ENCODE data around the gene IPO13. TPM values are rescaled to one million over a fixed set of nuclear protein-coding genes. Genes with fewer than 3 reads are reported as not detected.

IPO13 gene
- total RNA-seq, 1 experiment from 2014 or later, result 33.7 TPM

- H4K20me1 ChIP-seq (ENCODE audit: low read length), result no peaks in the 10 kb centered on the region
- H3K4me1 ChIP-seq (ENCODE audit: insufficient read depth, low read length), result peaks cover 19% of the 10 kb centered on the region
- no peak for TF ChIP-seq EZH2phosphoT487 (IDR thresholded peaks at IDR 0.05; ENCODE audit: borderline replicate concordance, low read length)
- TF ChIP-seq CTCF (conservative IDR thresholded peaks at IDR 0.05; ENCODE audit: low read depth, low read length), result peak; percentile 45; the same call in 1 of the 2 replicates
- no peak for TF ChIP-seq EZH2 (IDR thresholded peaks at IDR 0.05; ENCODE audit: low read length, unreplicated experiment)
- no peaks in the 10 kb centered on the region for H3K9me3 ChIP-seq (ENCODE audit: low read length)
- POLR2A ChIA-PET (ENCODE audit: unreplicated experiment), result no interaction called here
- intact Hi-C loops (cut with micrococcal nuclease), result loop anchor here (5.0 kb wide), 1 partner anchor 47 kb away; no protein-coding TSS in a partner anchor
- H3K27ac ChIP-seq (ENCODE audit: low read length), result peak overlapping the region; percentile 66
- H3K9me2 ChIP-seq (replicated peaks; ENCODE audit: low read length), result no peaks in the 10 kb centered on the region
- peak overlapping the region; percentile 57 for H3K9ac ChIP-seq (ENCODE audit: low read length)
- ATAC-seq, result peak; percentile 2
- CTCF ChIA-PET, result no interaction called here
- H3K4me2 ChIP-seq (ENCODE audit: low read length), result peak overlapping the region; percentile 86
- no peaks in the 10 kb centered on the region for H3F3A ChIP-seq (ENCODE audit: low read length, unreplicated experiment)
- DNase-seq, result no peak
- BruUV-seq (replicated peaks), result TSS peak; percentile 48
- H3K36me3 ChIP-seq (ENCODE audit: low read depth, low read length), result no peaks in the 10 kb centered on the region; the same call in 1 of the 2 replicates
- peak overlapping the region; percentile 72 for H3K4me3 ChIP-seq (ENCODE audit: low read length)
- peak overlapping the region; percentile 84 for H2AFZ ChIP-seq (ENCODE audit: low read length)
- H3K79me2 ChIP-seq (ENCODE audit: low read length), result no peaks in the 10 kb centered on the region
- no peaks in the 10 kb centered on the region for H3K27me3 ChIP-seq (ENCODE audit: low read length)
Observed at GRCh38 chr1:43990271-43991199, 43.8 kb downstream of the IPO13 start.

GRCh38 chr1:43991200-43991475 is 44.4 kb downstream of the IPO13 start:
- TF ChIP-seq EZH2phosphoT487 (IDR thresholded peaks at IDR 0.05; ENCODE audit: borderline replicate concordance, low read length), result no peak
- no peak for TF ChIP-seq EZH2 (IDR thresholded peaks at IDR 0.05; ENCODE audit: low read length, unreplicated experiment)
- TF ChIP-seq CTCF (conservative IDR thresholded peaks at IDR 0.05; ENCODE audit: low read depth, low read length), result no peak
- no peaks in the 10 kb centered on the region for H3K36me3 ChIP-seq (ENCODE audit: low read depth, low read length)
- intact Hi-C loops (cut with micrococcal nuclease), result loop anchor here (5.0 kb wide), 1 partner anchor 46 kb away; no protein-coding TSS in a partner anchor
- peak overlapping the region; percentile 86 for H3K4me2 ChIP-seq (ENCODE audit: low read length)
- BruUV-seq (replicated peaks), result no TSS peak
- H2AFZ ChIP-seq (ENCODE audit: low read length), result peak overlapping the region; percentile 84
- H3K4me3 ChIP-seq (ENCODE audit: low read length), result peak overlapping the region; percentile 72
- POLR2A ChIA-PET (ENCODE audit: unreplicated experiment), result no interaction called here
- H3K27me3 ChIP-seq (ENCODE audit: low read length), result no peaks in the 10 kb centered on the region
- ATAC-seq (peak; percentile 30), DNase-seq (no peak)
- H3K79me2 ChIP-seq (ENCODE audit: low read length), result no peaks in the 10 kb centered on the region
- CTCF ChIA-PET, result no interaction called here
- H3F3A ChIP-seq (ENCODE audit: low read length, unreplicated experiment), result no peaks in the 10 kb centered on the region
- peak overlapping the region; percentile 66 for H3K27ac ChIP-seq (ENCODE audit: low read length)
- no peaks in the 10 kb centered on the region for H3K9me2 ChIP-seq (replicated peaks; ENCODE audit: low read length)
- peak overlapping the region; percentile 57 for H3K9ac ChIP-seq (ENCODE audit: low read length)
- H3K9me3 ChIP-seq (ENCODE audit: low read length), result no peaks in the 10 kb centered on the region
- H3K4me1 ChIP-seq (ENCODE audit: insufficient read depth, low read length), result peaks cover 19% of the 10 kb centered on the region
- no peaks in the 10 kb centered on the region for H4K20me1 ChIP-seq (ENCODE audit: low read length)
